A549 (cell line): ENCODE measurements around the gene MRPS14. TPM values are rescaled to one million over a fixed set of nuclear protein-coding genes. Genes with fewer than 3 reads are reported as not detected.

Source experiments
- ATAC-seq, 2 experiments: fragments of 200-7000 bp in 1 of 2; fragments of >200 bp in 1 of 2; cut with Nextera tagmentation in 1 of 2; cut with Tn5 transposase in 1 of 2; 3 replicates each; pipeline versions ENCODE4 v1.8.0 to v1.9.1; 2018 to 2020; ENCODE audit warnings: mild to moderate bottlenecking in 1 of 2, moderate library complexity in 1 of 2
- CTCF ChIA-PET: fragments of 300-600 bp; sonication (Branson Sonifier 250); formaldehyde crosslinking; extraction: SDS; loops from one replicate; lab custom pipeline; 2021; ENCODE audit warnings: antibody characterized with exemption, inconsistent platforms; lab: Yijun Ruan, JAX
- POLR2A ChIA-PET: fragments of 350-600 bp; formaldehyde crosslinking; extraction: SDS; loops from one replicate; lab custom pipeline; 2021; ENCODE audit warnings: antibody characterized with exemption, inconsistent platforms; lab: Yijun Ruan, JAX
- DNase-seq, 2 experiments: peaks; one replicate each; pipeline versions ENCODE4 v3.0.0 to v3.0.0-alpha.2; 2011 to 2016; ENCODE audit warnings: low read depth in 1 of 2, low spot score in 1 of 2
- FAIRE-seq: peaks from 2 replicates; lab custom pipeline; 2011; peaks lifted over from hg19 to GRCh38; lab: Jason Lieb, UNC
- H3K27ac ChIP-seq, 2 experiments: fragments of >200 bp; sonication (Bioruptor Twin); formaldehyde crosslinking; 3 replicates each; pipeline ENCODE4 v1.5.1; 2016 to 2017
- H3K4me1 ChIP-seq: fragments of >200 bp; sonication (Bioruptor Twin); formaldehyde crosslinking; 3 replicates; pipeline ENCODE4 v1.6.1; 2016
- H3K4me2 ChIP-seq: fragments of >200 bp; sonication (Bioruptor Twin); formaldehyde crosslinking; 3 replicates; pipeline ENCODE4 v1.6.1; 2016
- H3K4me3 ChIP-seq: fragments of >200 bp; sonication (Bioruptor Twin); formaldehyde crosslinking; 3 replicates; pipeline ENCODE4 v1.5.1; 2016
- H3K9me3 ChIP-seq: fragments of >200 bp; sonication (Bioruptor Twin); formaldehyde crosslinking; 3 replicates; pipeline ENCODE4 v1.6.1; 2016
- BHLHE40 ChIP-seq: IDR thresholded peaks from 2 replicates; pipeline ENCODE4 v1.6.1; 2012; ENCODE audit warnings: low read depth, low read length, inconsistent platforms
- CBX8 ChIP-seq: fragments of 200-600 bp; sonication (generic); IDR thresholded peaks from 2 replicates; pipeline ENCODE4 v1.6.1; 2016
- EP300 ChIP-seq, 2 experiments: fragments of >200 bp; sonication (Bioruptor Twin); formaldehyde crosslinking; IDR thresholded peaks; 2 replicates in 1 of 2; 3 replicates in 1 of 2; pipeline ENCODE4 v1.6.1; 2016 to 2017
- ESRRA ChIP-seq: fragments of 150-350 bp; IDR thresholded peaks from 2 replicates; pipeline ENCODE4 v1.6.1; 2014; ENCODE audit warnings: mild to moderate bottlenecking, low read length, borderline replicate concordance
- FOXS1 ChIP-seq: fragments of 250-450 bp; sonication (Bioruptor Pico); IDR thresholded peaks from 2 replicates; pipeline ENCODE4 v1.5.0; 2020; ENCODE audit warnings: mild to moderate bottlenecking, moderate library complexity
- GATA3 ChIP-seq: IDR thresholded peaks from 2 replicates; pipeline ENCODE4 v1.6.1; 2012; ENCODE audit warnings: borderline replicate concordance
- HDAC2 ChIP-seq: fragments of 200-600 bp; sonication (generic); IDR thresholded peaks from 2 replicates; pipeline ENCODE4 v1.6.1; 2016
- HMGXB4 ChIP-seq: fragments of 250-450 bp; sonication (Bioruptor Pico); IDR thresholded peaks from 2 replicates; pipeline ENCODE4 v1.5.0; 2021; ENCODE audit warnings: mild to moderate bottlenecking, moderate library complexity, borderline replicate concordance
- HOXA7 ChIP-seq: fragments of 250-450 bp; sonication (Bioruptor Pico); IDR thresholded peaks from 2 replicates; pipeline ENCODE4 v1.5.0; 2020; ENCODE audit warnings: mild to moderate bottlenecking, moderate library complexity
- HOXB13 ChIP-seq: fragments of 250-450 bp; sonication (Bioruptor Pico); IDR thresholded peaks from 2 replicates; pipeline ENCODE4 v1.5.0; 2020; ENCODE audit warnings: low read depth, mild to moderate bottlenecking, moderate library complexity
- HOXB5 ChIP-seq: fragments of 250-450 bp; sonication (Bioruptor Pico); IDR thresholded peaks from 2 replicates; pipeline ENCODE4 v1.5.0; 2020; ENCODE audit warnings: mild to moderate bottlenecking, moderate library complexity
- JUNB ChIP-seq: fragments of >200 bp; sonication (Bioruptor Twin); formaldehyde crosslinking; IDR thresholded peaks from 2 replicates; pipeline ENCODE4 v1.6.1; 2016
- KDM5A ChIP-seq: fragments of 200-600 bp; sonication (generic); IDR thresholded peaks from 2 replicates; pipeline ENCODE4 v1.6.1; 2016; ENCODE audit warnings: antibody characterized with exemption, mild to moderate bottlenecking
- MAZ ChIP-seq: fragments of 150-350 bp; IDR thresholded peaks from 2 replicates; pipeline ENCODE4 v1.6.1; 2014; ENCODE audit warnings: antibody characterized with exemption, low read depth, low read length, borderline replicate concordance
- MYC ChIP-seq: IDR thresholded peaks from 2 replicates; pipeline ENCODE4 v1.6.1; 2012; ENCODE audit warnings: mild to moderate bottlenecking, inconsistent platforms, low read length, improper control_type of control experiment, borderline replicate concordance
- NR3C1 ChIP-seq: fragments of >200 bp; sonication (Bioruptor Twin); formaldehyde crosslinking; IDR thresholded peaks from 3 replicates; pipeline ENCODE4 v1.6.1; 2017
- PBX3 ChIP-seq: IDR thresholded peaks from 2 replicates; pipeline ENCODE4 v1.6.1; 2012
- POLR2AphosphoS2 ChIP-seq: conservative IDR thresholded peaks from 2 replicates; pipeline ENCODE4 v1.6.1; 2012; ENCODE audit warnings: low read length, improper control_type of control experiment, inconsistent platforms
- REST ChIP-seq: fragments of 200-600 bp; sonication (generic); IDR thresholded peaks from 2 replicates; pipeline ENCODE4 v1.6.1; 2016; ENCODE audit warnings: antibody characterized with exemption, mild to moderate bottlenecking, moderate library complexity
- SMC3 ChIP-seq: fragments of >200 bp; sonication (Bioruptor Twin); formaldehyde crosslinking; IDR thresholded peaks from 3 replicates; pipeline ENCODE4 v1.6.1; 2018; ENCODE audit warnings: inconsistent platforms
- SREBF2 ChIP-seq: fragments of 450-650 bp; IDR thresholded peaks from 2 replicates; pipeline ENCODE4 v1.6.1; 2014; ENCODE audit warnings: mild to moderate bottlenecking, moderate library complexity
- TP53 ChIP-seq: fragments of 250-450 bp; sonication (Bioruptor Pico); IDR thresholded peaks from 2 replicates; pipeline ENCODE4 v1.5.0; 2021; ENCODE audit warnings: mild to moderate bottlenecking, moderate library complexity
- ZNF302 ChIP-seq: fragments of 250-450 bp; sonication (Bioruptor Pico); IDR thresholded peaks from 2 replicates; pipeline ENCODE4 v1.9.0; 2021; ENCODE audit warnings: inconsistent platforms, mild to moderate bottlenecking, moderate library complexity
- WGBS: methylation state at CpG from one replicate; pipeline ENCODE4 v1.1.6; 2017; ENCODE audit errors: missing lambda C conversion rate; 5-methylcytosine and 5-hydroxymethylcytosine counted together
- polyA plus RNA-seq, 4 experiments: library from polyadenylated mRNA; depleted of rRNA in 3 of 4; stranded (reverse); fragments of >200 nt; fragmentation: RNase III in 1 of 4; extraction: RNeasy Plus Mini Kit Qiagen cat#74134 plus additional on column Dnase treatment in 1 of 4; gene quantifications; 2 replicates in 3 of 4; 3 replicates in 1 of 4; pipeline ENCODE4 v1.2.3, GENCODE V29; 2011 to 2017
- TF ChIP-seq, protein P1 (sequence below): fragments of >200 bp; sonication (Bioruptor Twin); formaldehyde crosslinking; IDR thresholded peaks from 3 replicates; pipeline ENCODE4 v1.5.1; 2016
- TF ChIP-seq, protein P2 (sequence below): fragments of 150-350 bp; IDR thresholded peaks from 2 replicates; pipeline ENCODE4 v1.6.1; 2014; ENCODE audit warnings: low read depth, mild to moderate bottlenecking, low read length
- TF ChIP-seq, protein P3 (sequence below): IDR thresholded peaks from 2 replicates; pipeline ENCODE4 v1.6.1; 2012; ENCODE audit warnings: low read depth, borderline replicate concordance

MRPS14 gene
- polyA plus RNA-seq, 2 of the 4 experiments (the other 2 are of a cell fraction), result 19.5 to 40.9 TPM

DNA sequence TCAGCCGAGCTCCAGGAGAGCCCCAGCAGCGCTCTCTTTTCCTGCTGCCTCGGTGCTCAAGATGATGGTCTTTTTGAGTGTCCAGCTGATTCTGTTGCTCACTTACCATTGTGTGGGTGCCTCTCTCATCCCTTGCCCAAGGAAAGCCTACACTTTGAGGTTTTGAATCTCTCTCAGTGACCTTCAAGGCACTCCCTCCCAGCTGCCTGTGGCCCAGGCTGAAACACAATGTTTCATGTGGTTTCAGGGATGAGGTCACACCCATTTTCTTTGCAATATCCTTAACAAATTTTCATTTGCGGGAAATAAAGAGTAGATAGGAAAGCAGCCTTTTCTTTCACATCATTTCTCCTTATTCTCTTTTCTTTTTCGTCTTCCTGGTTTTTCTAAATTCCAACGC is 12.6 kb upstream of the MRPS14 start:
- no peak for DNase-seq
- CTCF ChIA-PET, result interaction anchor here (1.0 to 1.6 kb wide), 4 partner anchors 9 to 119 kb away, joined by 3 to 4 read pairs (median 4); no protein-coding TSS in a partner anchor
- H3K9me3 ChIP-seq, result no peaks in the 10 kb centered on the region
- no peak for TF ChIP-seq JUNB
- no peak for TF ChIP-seq ZNF302 (CRISPR knock-in tag)
- no peak for TF ChIP-seq SREBF2
- no peak for TF ChIP-seq CBX8
- no peak for TF ChIP-seq ESRRA
- TF ChIP-seq HOXA7 (CRISPR knock-in tag), result no peak
- TF ChIP-seq FOXS1 (CRISPR knock-in tag), result no peak
- no peak overlapping the region for H3K4me2 ChIP-seq
- 43% methylated on average over 6 of the region's 6 CpGs for WGBS
- H3K27ac ChIP-seq, result no peak overlapping the region
- no peak for FAIRE-seq
- no peaks in the 10 kb centered on the region for H3K4me1 ChIP-seq
- H3K4me3 ChIP-seq, result no peak overlapping the region
- POLR2A ChIA-PET, result no interaction called here
- ATAC-seq, result no peak

DNA sequence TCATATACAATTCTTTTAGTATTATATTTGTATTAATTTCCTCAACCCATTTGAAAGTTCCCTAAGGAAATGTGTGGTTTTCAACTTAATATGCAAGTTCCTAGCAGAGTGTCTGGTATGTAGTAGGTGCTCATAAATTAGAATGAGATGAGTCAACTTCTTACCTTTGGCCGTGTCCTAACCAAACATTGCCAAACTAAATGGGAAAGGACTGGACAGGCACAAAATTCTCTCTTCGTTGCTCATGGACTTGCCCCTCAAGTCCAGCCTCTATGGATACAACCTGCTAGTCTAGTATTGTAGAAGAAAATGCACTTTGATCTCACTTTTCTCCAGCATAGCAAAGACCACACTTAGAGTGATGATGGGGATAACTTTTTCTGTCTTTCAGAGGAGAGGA is 11.6 kb upstream of the MRPS14 start:
- Histone ChIP-seq H3K9me3 (no peaks in the 10 kb centered on the region), H3K4me1 (no peaks in the 10 kb centered on the region; the same call in 2 of the 3 replicates), H3K4me3 (no peak overlapping the region), H3K4me2 (no peak overlapping the region), H3K27ac (no peak overlapping the region)
- FAIRE-seq (no peak), DNase-seq (no peak), ATAC-seq (no peak)
- WGBS, result 2% methylated on average over 2 of the region's 2 CpGs
- ChIA-PET POLR2A (no interaction called here), CTCF (no interaction called here)
- TF ChIP-seq REST (no peak), HOXA7 (CRISPR knock-in tag) (no peak), TP53 (CRISPR knock-in tag) (no peak), NR3C1 (no peak), GATA3 (no peak), HOXB5 (CRISPR knock-in tag) (no peak), KDM5A (no peak)

DNA sequence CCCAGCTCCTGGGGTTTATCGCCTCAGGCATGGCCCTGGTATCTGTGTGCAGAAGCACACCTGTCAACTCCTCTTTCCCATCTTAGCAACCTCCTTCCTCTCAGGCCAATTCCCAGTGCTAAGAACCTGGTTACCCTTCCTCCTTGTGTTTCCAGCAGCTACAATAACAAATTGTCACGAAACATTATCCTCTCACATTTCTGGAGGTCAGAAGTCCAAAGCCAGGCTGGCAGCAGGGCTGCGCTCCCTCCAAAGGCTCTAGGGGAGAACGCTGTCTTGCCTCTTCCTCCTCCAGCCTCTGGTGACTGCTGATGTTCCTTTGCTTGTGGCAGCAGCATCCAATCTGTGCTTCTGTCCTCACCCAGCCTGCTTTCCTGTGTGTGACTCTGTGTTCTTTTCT is 10.7 kb upstream of the MRPS14 start:
- 54% methylated on average over 4 of the region's 4 CpGs for WGBS
- Histone ChIP-seq H3K27ac (no peak overlapping the region), H3K4me3 (no peak overlapping the region), H3K9me3 (no peaks in the 10 kb centered on the region), H3K4me1 (peaks cover 5% of the 10 kb centered on the region; the same call in 1 of the 3 replicates), H3K4me2 (no peak overlapping the region)
- FAIRE-seq (no peak), ATAC-seq (no peak), DNase-seq (no peak)
- ChIA-PET POLR2A (no interaction called here), CTCF (interaction anchor here (1.5 kb wide), 1 partner anchor 91 kb away, joined by 6 read pairs; no protein-coding TSS in a partner anchor)
- TF ChIP-seq, protein P1, sequence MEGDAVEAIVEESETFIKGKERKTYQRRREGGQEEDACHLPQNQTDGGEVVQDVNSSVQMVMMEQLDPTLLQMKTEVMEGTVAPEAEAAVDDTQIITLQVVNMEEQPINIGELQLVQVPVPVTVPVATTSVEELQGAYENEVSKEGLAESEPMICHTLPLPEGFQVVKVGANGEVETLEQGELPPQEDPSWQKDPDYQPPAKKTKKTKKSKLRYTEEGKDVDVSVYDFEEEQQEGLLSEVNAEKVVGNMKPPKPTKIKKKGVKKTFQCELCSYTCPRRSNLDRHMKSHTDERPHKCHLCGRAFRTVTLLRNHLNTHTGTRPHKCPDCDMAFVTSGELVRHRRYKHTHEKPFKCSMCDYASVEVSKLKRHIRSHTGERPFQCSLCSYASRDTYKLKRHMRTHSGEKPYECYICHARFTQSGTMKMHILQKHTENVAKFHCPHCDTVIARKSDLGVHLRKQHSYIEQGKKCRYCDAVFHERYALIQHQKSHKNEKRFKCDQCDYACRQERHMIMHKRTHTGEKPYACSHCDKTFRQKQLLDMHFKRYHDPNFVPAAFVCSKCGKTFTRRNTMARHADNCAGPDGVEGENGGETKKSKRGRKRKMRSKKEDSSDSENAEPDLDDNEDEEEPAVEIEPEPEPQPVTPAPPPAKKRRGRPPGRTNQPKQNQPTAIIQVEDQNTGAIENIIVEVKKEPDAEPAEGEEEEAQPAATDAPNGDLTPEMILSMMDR, result no peak
- TF ChIP-seq HOXB13 (CRISPR knock-in tag) (no peak), BHLHE40 (no peak), SMC3 (no peak), POLR2AphosphoS2 (no peak), HMGXB4 (CRISPR knock-in tag) (no peak), MAZ (no peak), MYC (no peak), PBX3 (no peak), EP300 (IDR thresholded peaks at IDR 0.05) (no peak), HDAC2 (no peak), TP53 (CRISPR knock-in tag) (no peak)
- TF ChIP-seq, protein P2, sequence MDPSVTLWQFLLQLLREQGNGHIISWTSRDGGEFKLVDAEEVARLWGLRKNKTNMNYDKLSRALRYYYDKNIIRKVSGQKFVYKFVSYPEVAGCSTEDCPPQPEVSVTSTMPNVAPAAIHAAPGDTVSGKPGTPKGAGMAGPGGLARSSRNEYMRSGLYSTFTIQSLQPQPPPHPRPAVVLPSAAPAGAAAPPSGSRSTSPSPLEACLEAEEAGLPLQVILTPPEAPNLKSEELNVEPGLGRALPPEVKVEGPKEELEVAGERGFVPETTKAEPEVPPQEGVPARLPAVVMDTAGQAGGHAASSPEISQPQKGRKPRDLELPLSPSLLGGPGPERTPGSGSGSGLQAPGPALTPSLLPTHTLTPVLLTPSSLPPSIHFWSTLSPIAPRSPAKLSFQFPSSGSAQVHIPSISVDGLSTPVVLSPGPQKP, result no peak
- TF ChIP-seq, protein P3, sequence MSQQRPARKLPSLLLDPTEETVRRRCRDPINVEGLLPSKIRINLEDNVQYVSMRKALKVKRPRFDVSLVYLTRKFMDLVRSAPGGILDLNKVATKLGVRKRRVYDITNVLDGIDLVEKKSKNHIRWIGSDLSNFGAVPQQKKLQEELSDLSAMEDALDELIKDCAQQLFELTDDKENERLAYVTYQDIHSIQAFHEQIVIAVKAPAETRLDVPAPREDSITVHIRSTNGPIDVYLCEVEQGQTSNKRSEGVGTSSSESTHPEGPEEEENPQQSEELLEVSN, result no peak
